HG03135 (cell line): ENCODE results near the gene ARID1B.
A peak's percentile ranks its signal among the peaks of the same experiment; 100 is the strongest.

Source experiments
- ATAC-seq: cut with Tn5 transposase; IDR thresholded peaks from one replicate; pipeline ENCODE4 v1.9.1; 2021; ENCODE audit warnings: mild to moderate bottlenecking, moderate library complexity; ENCODE audit not compliant: unreplicated experiment

The ARID1B gene

DNA sequence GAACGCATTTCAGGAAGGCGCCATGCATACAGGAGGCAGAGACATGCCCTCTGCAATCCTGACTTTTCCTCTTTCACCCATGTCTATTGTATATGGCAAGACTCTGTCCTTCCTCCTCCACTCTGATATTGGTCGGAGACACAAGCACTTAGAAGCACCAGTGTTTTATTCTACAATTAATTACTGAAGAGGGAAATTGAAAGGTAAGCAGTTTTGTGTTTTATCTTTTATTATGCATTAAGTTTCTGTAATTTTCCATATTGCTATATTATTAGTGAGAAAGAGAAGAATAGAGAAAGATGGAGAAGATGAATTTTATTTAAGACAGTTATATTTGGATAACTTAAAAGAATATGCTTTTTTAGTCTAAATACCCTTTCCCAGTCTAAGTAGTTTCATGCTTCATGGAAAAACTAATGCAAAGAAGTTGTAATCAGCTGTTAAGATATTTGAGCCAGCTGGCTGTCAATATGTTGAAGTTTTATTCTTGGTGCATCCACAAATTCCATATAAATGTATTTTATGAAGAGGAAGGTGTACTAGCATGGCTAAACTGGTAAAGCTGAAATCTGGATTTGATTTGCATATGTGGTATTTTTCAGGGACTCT, 13.6 kb downstream of the ARID1B start:
- ATAC-seq: no peak

DNA sequence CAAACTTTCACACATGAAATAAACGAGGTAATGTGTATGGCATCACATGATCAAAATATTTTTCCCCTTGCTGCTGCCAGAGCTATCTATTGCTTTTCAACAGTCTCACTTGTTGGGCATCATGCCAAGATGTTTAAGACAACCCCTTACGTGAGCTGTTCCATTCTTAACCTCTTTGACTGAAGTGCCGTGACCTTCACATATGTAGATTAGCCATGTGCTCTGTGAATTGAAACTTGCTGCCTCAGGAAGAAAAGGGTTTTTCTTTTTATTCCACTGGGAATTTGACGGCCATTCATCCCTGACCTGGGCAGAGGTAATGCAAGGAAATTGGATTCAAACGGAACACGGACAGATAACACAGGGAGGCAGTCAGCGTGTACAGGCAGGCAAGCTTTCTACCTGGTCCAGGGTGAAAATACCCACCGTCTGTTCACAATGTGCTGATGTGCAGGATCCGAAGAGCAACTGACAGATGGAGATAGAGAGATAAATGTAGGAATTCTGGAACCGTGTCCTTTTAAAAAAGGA, 14.2 kb downstream of the ARID1B start:
- ATAC-seq: peak; percentile 68

DNA sequence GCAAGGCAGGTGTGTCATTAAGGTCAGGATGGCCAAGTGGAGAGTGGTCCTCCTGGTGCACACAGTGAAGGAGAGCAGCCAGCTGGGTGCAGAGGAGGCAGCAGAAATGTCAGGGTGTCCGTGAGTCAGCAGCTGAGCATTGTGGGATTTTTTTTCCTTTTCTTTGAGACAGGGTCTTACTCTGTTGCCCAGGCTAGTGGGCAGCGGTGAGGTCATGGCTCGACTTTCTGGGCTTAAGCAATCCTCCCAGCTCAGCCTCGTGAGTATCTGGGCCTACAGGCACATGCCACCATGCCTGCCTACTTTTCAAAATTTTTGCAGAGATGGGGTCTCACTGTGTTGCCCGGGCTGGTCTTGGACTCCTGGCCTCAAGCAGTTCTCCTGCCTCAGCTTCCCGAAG, 16.0 kb downstream of the ARID1B start:
- ATAC-seq: no peak

DNA sequence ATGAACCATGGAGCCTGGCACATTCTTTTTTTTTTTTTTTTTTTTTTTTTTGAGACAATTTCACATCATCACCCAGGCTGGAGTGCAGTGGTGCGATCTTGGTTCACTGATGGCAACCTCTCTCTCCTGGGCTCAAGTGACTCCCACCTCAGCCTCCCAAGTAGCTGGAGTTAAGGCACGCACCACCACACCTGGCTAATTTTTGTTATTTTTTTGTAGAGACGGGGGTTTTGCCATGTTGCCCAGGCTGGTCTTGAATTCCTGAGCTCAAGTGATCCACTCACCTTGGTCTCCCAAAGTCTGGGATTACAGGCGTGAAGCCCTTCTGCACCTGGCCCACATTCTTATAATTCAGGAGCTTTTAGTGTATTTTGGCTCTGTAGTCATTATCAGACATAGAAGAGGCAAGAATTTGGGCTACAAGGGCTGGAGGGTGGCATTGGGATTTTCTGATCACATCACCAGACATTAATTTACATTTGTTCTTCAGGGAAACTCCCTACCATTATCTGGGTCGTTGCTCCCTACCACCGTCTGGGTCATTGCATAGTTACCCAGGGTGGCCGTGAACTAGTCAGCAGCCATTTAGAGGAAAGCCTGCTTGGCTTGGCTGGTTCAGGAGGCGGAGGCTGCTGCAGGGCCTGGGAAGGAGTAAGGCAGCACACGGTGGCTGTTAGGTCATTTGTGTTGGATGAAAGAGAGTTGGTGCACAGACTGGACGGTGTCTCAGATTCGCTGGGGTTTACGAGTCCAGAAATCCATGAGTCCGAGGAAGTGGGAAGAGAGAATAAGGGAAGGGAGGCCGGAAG, 17.6 kb downstream of the ARID1B start:
- no peak for ATAC-seq

DNA sequence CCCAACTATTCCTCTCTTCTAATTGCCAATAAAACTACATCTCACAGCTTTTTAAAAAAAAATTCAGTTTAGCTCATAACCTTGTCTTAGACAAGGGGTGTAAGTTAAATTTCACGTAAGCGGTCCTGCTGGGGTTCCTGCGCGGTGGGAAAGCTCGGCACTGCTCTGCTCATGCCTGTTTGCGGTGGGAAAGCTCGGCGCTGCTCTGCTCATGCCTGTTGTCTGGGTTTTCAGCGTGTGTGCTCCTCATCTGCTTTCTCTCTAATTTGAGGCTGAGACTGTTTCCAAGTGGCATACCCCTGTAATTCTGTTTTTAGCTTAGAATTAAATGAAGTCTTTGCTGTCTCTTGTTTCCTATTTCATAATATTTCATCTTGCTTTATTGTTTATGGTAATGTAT, 18.6 kb downstream of the ARID1B start:
- ATAC-seq: no peak

DNA sequence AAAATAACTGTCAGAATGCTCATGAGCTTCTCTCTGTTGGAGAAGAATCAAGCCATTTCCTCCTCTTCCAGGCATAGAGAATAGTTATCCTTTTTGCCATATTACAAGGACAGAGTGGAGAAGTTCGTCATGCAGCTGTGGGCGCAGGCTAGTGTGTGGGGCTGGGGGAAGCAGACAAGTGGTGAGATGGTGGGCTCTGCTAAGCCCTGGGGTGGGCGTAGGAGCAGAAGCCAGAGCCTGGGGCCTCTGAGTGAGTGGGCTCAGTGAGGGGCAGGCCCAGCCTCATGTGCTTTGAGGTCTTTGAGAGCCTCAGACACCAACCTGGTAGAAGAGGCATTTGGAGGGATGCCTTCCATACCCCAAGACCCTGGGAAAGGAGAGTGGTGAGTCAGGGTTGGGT, 19.4 kb downstream of the ARID1B start:
- no peak for ATAC-seq

DNA sequence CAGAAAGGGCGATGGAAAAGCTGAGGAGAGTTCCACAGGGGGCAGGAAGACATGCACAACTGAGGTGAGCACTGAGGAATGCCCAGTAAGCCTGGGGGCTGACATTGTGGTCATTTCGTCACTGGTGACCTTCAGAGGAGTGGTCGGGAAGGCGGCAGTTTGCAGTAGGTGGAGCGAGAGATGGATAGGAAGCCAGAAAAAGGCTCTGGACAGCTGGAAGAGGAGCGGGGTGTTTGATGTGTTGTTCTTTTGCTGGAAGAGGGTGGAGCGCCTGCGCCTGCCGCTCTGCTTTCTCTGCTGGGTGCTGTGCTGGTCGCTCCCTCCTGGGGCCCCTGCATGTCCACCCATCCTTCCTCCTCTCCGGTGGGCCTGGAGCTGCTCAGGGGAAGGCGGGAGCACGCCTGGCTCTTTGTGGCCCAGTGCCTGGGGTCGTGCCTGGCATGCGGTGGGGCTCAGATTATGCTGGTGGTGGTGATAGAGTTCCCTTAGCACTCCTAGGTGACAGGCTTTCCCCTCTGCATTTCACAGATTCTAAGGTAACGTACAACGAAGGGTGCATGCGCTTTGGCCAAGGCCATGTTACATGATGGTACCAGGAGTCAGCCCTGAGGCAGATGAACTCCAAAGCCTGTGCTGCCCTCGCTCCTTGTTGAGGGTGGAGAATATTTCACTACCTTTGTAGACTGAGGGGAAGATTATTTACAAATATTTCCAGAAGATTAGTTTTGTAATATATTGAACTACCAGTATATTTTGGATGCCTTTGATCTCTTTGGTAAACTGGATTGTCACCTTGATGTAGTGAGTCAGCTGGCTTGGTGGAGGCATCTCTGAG, 20.9 kb downstream of the ARID1B start:
- no peak for ATAC-seq

DNA sequence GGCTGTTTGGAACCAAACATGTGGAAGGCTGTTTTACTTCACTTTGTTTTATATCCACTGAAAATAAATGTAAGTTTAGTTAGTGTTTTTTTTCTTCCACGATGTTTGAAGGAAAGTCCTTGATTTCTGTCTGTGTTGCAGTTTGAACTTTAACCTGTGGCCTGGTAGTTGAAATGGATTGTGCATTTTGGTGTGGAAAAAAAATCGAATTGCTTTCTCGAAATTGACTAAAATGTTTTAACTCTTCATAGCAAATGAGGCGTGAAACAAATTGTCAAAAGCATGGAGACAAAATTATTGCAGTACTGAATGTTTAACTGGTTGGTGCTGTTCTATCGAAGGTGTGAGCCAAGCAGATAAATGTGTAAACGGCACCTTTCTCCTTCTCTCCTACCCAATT, 24.5 kb downstream of the ARID1B start:
- no peak for ATAC-seq

DNA sequence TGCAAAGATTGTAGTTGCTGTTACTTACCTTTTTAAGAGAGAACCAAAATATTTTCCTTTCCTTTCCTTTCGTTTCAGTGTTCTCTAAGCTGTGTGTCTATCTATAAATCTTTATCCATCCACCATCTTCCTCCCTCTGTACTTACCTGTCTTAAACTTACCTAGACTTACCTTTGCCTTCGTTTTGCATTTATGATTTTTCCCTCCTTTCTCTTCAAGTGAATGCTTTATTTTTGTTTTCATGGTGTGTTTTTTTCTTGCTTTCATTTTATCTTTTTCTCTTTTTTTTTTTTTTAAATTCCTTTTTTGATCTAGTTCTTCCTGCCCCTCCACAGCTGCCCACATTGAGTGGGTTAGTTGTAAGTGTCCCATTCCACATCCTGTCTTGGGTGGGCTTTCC, 26.2 kb downstream of the ARID1B start:
- no peak for ATAC-seq

DNA sequence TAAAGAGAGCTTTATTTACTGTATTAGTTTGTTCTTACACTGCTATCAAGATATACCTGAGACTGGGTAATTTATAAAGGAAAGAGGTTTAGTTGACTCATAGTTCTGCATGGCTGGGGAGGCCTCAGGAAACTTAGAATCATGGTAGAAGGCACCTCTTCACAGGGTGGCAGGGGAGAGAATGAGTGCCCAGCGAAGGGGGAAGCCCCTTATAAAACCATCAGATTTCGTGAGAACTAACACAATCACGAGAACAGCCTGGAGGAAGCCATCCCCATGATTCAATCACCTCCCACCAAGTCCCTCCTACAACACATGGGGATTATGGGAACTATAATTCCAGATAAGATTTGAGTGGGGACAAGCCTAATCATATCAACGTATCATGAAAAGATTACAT, 27.2 kb downstream of the ARID1B start:
- ATAC-seq: no peak

DNA sequence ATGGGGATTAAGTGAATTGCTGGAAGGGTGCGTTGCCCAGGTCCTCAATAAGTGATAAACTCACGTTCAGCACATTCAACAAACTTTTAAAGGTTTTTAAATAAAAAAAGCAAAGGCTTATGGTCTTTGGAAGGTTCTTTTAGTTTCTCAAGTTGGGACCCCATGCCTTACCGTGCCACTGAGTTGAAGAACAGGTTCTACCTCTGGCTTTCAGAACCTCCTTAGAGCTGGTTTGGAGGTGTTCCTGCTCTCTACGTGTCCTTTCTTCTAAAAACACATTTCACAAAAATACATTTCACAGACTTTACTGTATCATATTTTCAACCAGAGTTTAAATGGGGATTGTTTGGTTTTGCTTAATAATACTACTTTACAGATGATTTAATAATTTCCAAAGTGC, 29.0 kb downstream of the ARID1B start:
- ATAC-seq: no peak

DNA sequence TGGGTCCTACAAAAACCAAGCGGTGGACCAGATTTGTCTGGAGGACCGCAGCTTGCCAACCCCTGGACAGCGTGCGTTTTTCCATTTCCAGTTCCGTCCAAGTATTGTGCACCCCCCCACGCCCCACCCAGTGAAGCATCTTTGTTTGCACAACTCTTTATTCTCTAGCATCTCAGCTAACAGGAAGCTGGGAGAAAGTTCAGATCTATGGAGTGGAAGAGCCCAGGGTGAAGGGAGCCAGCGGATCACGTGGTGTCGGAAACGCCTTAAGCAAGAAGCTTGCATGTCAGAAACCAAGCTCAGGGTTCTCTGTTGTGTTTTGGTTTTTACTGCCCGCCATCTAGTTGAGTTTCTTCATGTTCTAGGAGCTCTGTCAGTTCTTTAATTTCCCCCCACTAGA, 29.9 kb downstream of the ARID1B start:
- ATAC-seq: no peak

DNA sequence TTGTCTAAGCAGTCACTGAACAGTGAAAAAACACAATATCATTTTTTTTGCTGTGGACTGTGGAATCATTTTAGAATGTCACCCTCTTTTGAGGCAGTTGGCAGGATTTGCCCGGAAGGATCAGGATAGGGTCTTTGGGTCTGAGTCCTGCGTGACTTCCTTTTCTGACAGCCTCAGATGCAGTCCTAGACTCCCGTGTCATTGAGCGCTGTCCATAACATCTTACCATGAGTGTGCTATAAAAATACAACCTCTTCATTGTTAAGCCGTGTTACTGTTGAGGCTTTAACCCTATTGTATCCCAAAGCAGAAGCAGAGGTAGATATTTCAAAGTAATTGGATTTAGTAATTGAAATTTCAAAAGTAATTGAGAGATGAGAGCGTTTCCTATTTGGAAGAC, 30.6 kb downstream of the ARID1B start:
- no peak for ATAC-seq

DNA sequence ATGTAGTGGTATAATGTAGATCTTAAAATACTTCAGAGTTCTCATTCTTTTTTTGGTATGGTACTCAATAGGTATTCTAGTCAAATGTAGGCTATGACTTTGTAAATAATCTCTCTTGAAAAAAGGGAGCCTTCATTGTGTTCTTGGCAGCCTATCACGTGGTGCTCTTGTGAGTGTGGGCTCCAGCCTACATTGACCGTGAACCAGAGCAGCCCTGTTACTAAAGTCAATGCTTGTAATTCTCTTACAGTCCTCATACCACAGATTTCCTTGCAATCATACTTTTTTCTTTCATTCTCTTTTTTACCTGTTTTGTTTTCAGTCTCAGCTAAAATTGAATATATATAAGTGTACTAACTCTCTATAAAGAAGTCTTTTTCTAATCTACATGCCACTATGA, 31.1 kb downstream of the ARID1B start:
- ATAC-seq: no peak

DNA sequence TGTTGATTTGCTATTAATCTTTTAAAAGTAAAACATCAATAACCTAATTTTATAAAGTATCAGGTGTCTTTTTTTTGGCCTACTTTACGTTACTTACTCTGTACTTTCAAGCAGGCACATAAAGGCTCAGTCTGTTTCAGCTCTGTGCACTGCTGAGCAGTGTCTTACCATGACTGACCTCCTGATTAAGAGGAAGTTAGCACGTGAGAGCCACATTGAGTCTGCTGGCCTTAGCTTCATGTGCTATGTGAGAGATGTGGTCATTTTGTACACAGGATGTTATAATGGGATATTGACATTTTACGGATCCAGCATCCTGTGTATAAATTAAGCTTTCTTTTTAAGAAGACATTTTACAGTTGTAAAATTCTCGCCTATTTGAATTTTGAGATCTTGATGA, 31.9 kb downstream of the ARID1B start:
- ATAC-seq: peak; percentile 88

DNA sequence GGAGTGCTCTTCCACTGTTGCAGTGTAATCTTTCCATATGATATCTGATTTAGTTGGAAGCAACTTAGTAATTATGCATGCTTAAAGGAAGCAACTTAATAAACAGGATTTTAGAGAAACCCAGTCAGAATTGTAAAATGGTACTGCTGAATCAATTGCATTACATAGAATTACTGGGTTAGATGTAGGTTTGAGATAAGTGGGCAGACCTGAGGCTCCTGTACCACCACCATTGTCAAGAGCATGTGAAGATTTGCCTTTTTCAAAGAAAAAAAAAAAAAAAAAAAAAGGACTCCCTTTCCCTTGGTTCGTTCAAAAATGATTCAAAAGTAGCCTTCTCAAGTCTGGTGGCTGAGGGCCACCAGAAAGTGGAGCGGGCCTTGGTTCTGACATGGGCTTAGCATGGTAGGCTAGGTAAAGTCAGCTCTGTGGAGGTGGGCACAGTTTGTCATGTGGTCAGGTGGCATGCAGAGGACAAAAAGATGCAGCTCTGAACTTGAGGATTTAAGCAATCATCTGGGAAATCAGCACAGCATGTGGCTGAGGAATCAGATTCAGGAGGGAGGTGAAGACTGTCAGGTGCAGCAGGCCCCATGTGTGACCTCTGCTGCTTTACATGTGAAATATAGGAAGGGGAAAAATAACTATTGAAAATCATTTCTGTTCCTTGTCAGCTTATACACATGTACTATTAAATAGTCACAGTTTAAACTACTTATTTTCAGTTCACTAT, 32.4 kb downstream of the ARID1B start:
- no peak for ATAC-seq

DNA sequence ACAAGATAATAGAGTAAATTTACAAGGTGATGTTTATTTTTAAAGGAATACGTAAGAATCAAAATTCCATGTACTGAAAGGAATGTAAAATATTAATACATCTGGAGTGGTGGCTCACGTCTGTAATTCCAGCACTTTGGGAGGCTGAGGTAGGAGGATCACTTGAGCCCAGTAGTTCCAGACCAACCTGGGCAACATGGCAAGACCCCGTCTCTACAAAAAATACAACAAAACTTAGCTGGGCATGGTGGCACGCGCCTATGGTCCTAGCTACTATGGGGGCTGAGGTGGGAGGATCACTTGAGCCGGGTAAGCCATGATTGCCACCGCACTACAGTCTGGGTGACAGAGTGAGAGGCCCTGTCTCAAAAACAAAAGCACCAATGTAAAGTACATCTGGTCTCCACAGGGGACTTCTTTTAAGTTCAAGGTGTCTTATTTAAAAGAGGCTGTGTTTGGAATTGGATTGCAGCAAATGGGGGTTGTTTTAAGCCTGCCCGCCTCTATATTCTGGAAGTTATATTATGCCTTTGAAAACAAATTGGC, 36.9 kb downstream of the ARID1B start:
- ATAC-seq: no peak

DNA sequence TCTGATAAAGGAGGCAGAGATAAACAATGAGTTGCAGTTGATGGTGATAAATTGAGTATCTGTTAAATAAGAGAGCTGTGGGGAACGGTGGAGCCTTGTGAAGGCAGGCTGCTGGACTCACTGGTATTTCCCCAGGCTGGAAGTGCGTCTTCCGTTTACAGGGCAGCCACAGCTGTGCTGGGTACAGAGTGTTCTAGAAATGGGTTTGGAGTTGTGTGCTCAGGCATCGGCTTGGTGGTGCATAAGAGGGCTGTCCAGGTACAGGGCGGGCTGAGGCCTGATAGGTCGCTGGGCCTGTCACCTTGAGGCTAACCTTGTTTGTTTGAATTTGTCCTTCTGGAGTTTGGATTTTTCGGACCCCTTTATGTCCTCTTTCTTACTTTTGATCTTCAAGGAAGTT, 39.3 kb downstream of the ARID1B start:
- ATAC-seq: no peak

DNA sequence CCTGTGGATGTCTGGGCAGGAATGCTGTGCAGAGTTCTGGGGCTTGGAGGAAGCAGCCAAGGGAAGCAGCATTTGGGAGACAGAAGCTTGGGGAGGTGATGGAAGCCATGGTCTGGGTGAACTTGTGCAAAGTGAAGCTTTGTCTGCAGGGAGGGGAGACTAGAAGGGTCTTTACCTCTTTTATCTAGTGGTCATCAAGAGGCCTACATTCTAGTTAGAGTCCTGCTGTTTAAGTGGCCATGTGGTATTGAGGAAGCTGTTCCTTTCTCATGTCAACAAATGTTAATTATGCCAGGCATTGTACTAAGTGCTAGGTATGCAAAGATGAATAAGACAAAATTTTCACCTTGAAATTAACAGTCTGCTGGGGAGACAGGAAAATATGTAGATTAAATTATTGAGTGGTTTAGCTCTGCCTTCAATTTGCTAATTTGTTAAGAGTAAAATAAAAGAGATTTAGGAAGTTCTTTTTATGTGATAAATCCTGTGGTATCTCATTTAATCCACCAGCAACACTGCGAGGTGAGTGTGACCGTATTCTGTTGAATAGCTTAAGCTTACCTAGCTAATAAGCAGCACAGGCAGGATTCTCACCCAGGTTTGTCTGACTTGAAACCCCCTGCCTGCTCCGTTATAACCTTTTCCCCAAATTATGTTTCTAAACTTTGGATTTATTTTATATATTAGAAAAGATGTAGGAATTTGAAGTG, 43.1 kb downstream of the ARID1B start:
- ATAC-seq: no peak

DNA sequence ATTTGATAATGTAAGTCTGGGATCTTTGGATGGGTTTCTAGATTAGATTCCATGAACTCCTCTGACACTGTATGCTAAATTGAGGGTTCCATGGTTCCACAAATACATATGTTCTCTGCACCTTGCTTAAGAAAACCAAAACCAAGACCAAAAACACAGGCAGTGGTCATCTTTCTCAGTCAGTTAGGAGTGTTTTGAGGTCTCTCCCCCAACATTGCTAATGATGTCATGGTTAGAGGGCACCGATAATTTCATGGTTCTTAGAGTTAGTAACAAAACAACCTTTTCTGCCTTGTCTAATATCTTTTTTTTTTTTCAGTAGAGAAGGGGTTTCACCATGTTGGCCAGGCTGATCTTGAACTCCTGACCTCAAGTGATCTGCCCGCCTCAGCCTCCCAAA, 44.5 kb downstream of the ARID1B start:
- no peak for ATAC-seq
